Activated T-helper 2 cell treated with anti-CD3 and anti-CD28 coated beads, Interferon-gamma antibody, Interleukin-2, Interleukin-4, amounts not matched to agents 10 μg/mL and 5 μg/mL and 100 μg/mL, durations not matched to agents 14 hours and 24 hours and 36 hours (primary cell): Measurements from ENCODE around the gene IGSF11. TPM values are rescaled to one million over a fixed set of nuclear protein-coding genes. Genes with fewer than 3 reads are reported as not detected.
"Not testable (repeated sequence)": the region's sequence is repeated elsewhere in the genome, so short reads cannot be mapped to it uniquely, and the experiment has no call there.

Experiments
- DNase-seq: peaks from one replicate; pipeline ENCODE4 v3.0.0; 2021; ENCODE audit warnings: low spot score
- H3K27ac Mint-ChIP-seq: one replicate; pipeline ENCODE4 v1.8.0; 2021; ENCODE audit warnings: mixed read lengths
- H3K27me3 Mint-ChIP-seq: one replicate; pipeline ENCODE4 v1.8.0; 2021; ENCODE audit warnings: low read depth, mixed read lengths
- H3K36me3 Mint-ChIP-seq: one replicate; pipeline ENCODE4 v1.8.0; 2021; ENCODE audit warnings: low read depth, mixed read lengths
- H3K4me1 Mint-ChIP-seq: one replicate; pipeline ENCODE4 v1.8.0; 2021; ENCODE audit warnings: low read depth, mixed read lengths
- H3K4me3 Mint-ChIP-seq: one replicate; pipeline ENCODE4 v1.8.0; 2021; ENCODE audit warnings: low read depth, mild to moderate bottlenecking, moderate library complexity, mixed read lengths
- H3K9me3 Mint-ChIP-seq: one replicate; pipeline ENCODE4 v1.8.0; 2021; ENCODE audit warnings: mixed read lengths
- intact Hi-C: fragments of 100-400 bp; cut with micrococcal nuclease; formaldehyde crosslinking; loops from one replicate; pipeline ENCODE4 v1.15.1; 2023
- total RNA-seq: library from RNA; stranded (reverse); gene quantifications from 2 replicates; pipeline ENCODE4 v1.2.3, GENCODE V29; 2022

Gene IGSF11
- 0.21 TPM in 1 of 2 replicates, not detected in the other for total RNA-seq

- peak within 1 kb of the TSS; percentile 72 for H3K4me3 Mint-ChIP-seq
- H3K36me3 Mint-ChIP-seq = no peaks in the 10 kb centered on the region
- intact Hi-C loops = loop anchor here (1.0 to 5.0 kb wide), 2 partner anchors 63 to 150 kb away; no protein-coding TSS in a partner anchor
- H3K4me1 Mint-ChIP-seq = peaks cover 4% of the 10 kb centered on the region
- DNase-seq = peak; percentile 39
- H3K9me3 Mint-ChIP-seq = no peaks in the 10 kb centered on the region
- H3K27me3 Mint-ChIP-seq = peaks cover 59% of the 10 kb centered on the region
- H3K27ac Mint-ChIP-seq = no peak within 1 kb of the TSS
These were observed at the start of gene IGSF11 for GRCh38 chr3:119034256-119035013. Gene IGSF11, minus strand, starts transcription at chr3:119034846. Its CDS starts 264 bp downstream, at chr3:119034582.

- no peak for DNase-seq
- H3K27ac Mint-ChIP-seq = no peak overlapping the region
- no peaks in the 10 kb centered on the region for H3K27me3 Mint-ChIP-seq
- H3K36me3 Mint-ChIP-seq = no peaks in the 10 kb centered on the region
- H3K9me3 Mint-ChIP-seq = peaks cover 3% of the 10 kb centered on the region
- H3K4me1 Mint-ChIP-seq = no peaks in the 10 kb centered on the region
- H3K4me3 Mint-ChIP-seq = no peak overlapping the region
- intact Hi-C loops = no loop called here
These were observed 45.7 kb upstream of the IGSF11 start for GRCh38 chr3:119080364-119080763.

- no peak for DNase-seq
- intact Hi-C loops = no loop called here
- H3K4me1 Mint-ChIP-seq = no peaks in the 10 kb centered on the region
- no peak overlapping the region for H3K4me3 Mint-ChIP-seq
- H3K27me3 Mint-ChIP-seq = no peaks in the 10 kb centered on the region
- no peak overlapping the region for H3K27ac Mint-ChIP-seq
- H3K36me3 Mint-ChIP-seq = no peaks in the 10 kb centered on the region
- peaks cover 8% of the 10 kb centered on the region for H3K9me3 Mint-ChIP-seq
These were observed 38.8 kb upstream of the IGSF11 start for GRCh38 chr3:119073258-119074001.

GRCh38 chr3:119072451-119072850 is 37.8 kb upstream of the IGSF11 start:
- H3K4me3 Mint-ChIP-seq, H3K4me1 Mint-ChIP-seq, H3K36me3 Mint-ChIP-seq, intact Hi-C loops, H3K27ac Mint-ChIP-seq, H3K27me3 Mint-ChIP-seq, H3K9me3 Mint-ChIP-seq, DNase-seq: not testable (repeated sequence)

GRCh38 chr3:119069725-119070124 is 35.1 kb upstream of the IGSF11 start:
- no peak for DNase-seq

GRCh38 chr3:119063471-119063870 is 28.8 kb upstream of the IGSF11 start:
- intact Hi-C loops = no loop called here
- no peaks in the 10 kb centered on the region for H3K4me1 Mint-ChIP-seq

More at GRCh38 chr3:119069725-119070124, 35.1 kb upstream of the IGSF11 start:
- Mint-ChIP-seq H3K9me3 (peaks cover 8% of the 10 kb centered on the region), H3K36me3 (no peaks in the 10 kb centered on the region), H3K4me1 (no peaks in the 10 kb centered on the region), H3K4me3 (no peak overlapping the region), H3K27ac (no peak overlapping the region), H3K27me3 (no peaks in the 10 kb centered on the region)
- intact Hi-C loops = no loop called here

GRCh38 chr3:119062892-119063291 is 28.2 kb upstream of the IGSF11 start:
- no peaks in the 10 kb centered on the region for H3K4me1 Mint-ChIP-seq
- H3K27me3 Mint-ChIP-seq = no peaks in the 10 kb centered on the region
- no peak for DNase-seq
- no peak overlapping the region for H3K27ac Mint-ChIP-seq
- H3K4me3 Mint-ChIP-seq = no peak overlapping the region
- no peaks in the 10 kb centered on the region for H3K9me3 Mint-ChIP-seq
- intact Hi-C loops = no loop called here
- H3K36me3 Mint-ChIP-seq = no peaks in the 10 kb centered on the region

More at GRCh38 chr3:119063471-119063870, 28.8 kb upstream of the IGSF11 start:
- no peaks in the 10 kb centered on the region for H3K27me3 Mint-ChIP-seq
- H3K27ac Mint-ChIP-seq = no peak overlapping the region
- DNase-seq = no peak
- H3K4me3 Mint-ChIP-seq = no peak overlapping the region
- no peaks in the 10 kb centered on the region for H3K36me3 Mint-ChIP-seq
- no peaks in the 10 kb centered on the region for H3K9me3 Mint-ChIP-seq

GRCh38 chr3:119044593-119044992 is 9.9 kb upstream of the IGSF11 start:
- Mint-ChIP-seq H3K4me1 (peaks cover 1% of the 10 kb centered on the region), H3K27me3 (peaks cover 2% of the 10 kb centered on the region), H3K9me3 (peaks cover 5% of the 10 kb centered on the region), H3K27ac (no peak overlapping the region), H3K36me3 (no peaks in the 10 kb centered on the region), H3K4me3 (no peak overlapping the region)
- intact Hi-C loops = no loop called here
- no peak for DNase-seq

- peaks cover 1% of the 10 kb centered on the region for H3K4me1 Mint-ChIP-seq
- H3K27ac Mint-ChIP-seq = no peak overlapping the region
- peaks cover 12% of the 10 kb centered on the region for H3K27me3 Mint-ChIP-seq
- peaks cover 5% of the 10 kb centered on the region for H3K9me3 Mint-ChIP-seq
- intact Hi-C loops = no loop called here
- DNase-seq = no peak
- H3K4me3 Mint-ChIP-seq = no peak overlapping the region
- no peaks in the 10 kb centered on the region for H3K36me3 Mint-ChIP-seq
These were observed 7.5 kb upstream of the IGSF11 start for GRCh38 chr3:119042162-119042561.

GRCh38 chr3:119035014-119035346 is 334 bp upstream of the IGSF11 start:
- no peak overlapping the region for H3K27ac Mint-ChIP-seq
- intact Hi-C loops = loop anchor here (5.0 kb wide), 1 partner anchor 62 kb away; no protein-coding TSS in a partner anchor
- H3K4me3 Mint-ChIP-seq = peak overlapping the region; percentile 43
- H3K9me3 Mint-ChIP-seq = no peaks in the 10 kb centered on the region
- H3K4me1 Mint-ChIP-seq = peaks cover 4% of the 10 kb centered on the region
- no peaks in the 10 kb centered on the region for H3K36me3 Mint-ChIP-seq
- peaks cover 57% of the 10 kb centered on the region for H3K27me3 Mint-ChIP-seq
- no peak for DNase-seq

- Mint-ChIP-seq H3K4me3 (peak overlapping the region; percentile 72), H3K36me3 (no peaks in the 10 kb centered on the region), H3K27ac (no peak overlapping the region), H3K27me3 (peaks cover 63% of the 10 kb centered on the region), H3K9me3 (no peaks in the 10 kb centered on the region), H3K4me1 (peaks cover 4% of the 10 kb centered on the region)
- intact Hi-C loops = loop anchor here (1.0 kb wide), 1 partner anchor 149 kb away; no protein-coding TSS in a partner anchor
- no peak for DNase-seq
These were observed 1.0 kb downstream of the IGSF11 start for GRCh38 chr3:119033393-119034255.

- no peak overlapping the region for H3K27ac Mint-ChIP-seq
- no peaks in the 10 kb centered on the region for H3K4me1 Mint-ChIP-seq
- no peaks in the 10 kb centered on the region for H3K9me3 Mint-ChIP-seq
- no peak overlapping the region for H3K4me3 Mint-ChIP-seq
- DNase-seq = no peak
- H3K36me3 Mint-ChIP-seq = no peaks in the 10 kb centered on the region
- peaks cover 20% of the 10 kb centered on the region for H3K27me3 Mint-ChIP-seq
- intact Hi-C loops = no loop called here
These were observed 9.4 kb downstream of the IGSF11 start for GRCh38 chr3:119025171-119025795.
